ENCODE data around the gene ARHGAP25. TPM values are rescaled to one million over a fixed set of nuclear protein-coding genes. Genes with fewer than 3 reads are reported as not detected.

The ARHGAP25 gene
- total RNA-seq, 2 experiments from 2014 or later, result 68.2 to 68.7 TPM

DNA sequence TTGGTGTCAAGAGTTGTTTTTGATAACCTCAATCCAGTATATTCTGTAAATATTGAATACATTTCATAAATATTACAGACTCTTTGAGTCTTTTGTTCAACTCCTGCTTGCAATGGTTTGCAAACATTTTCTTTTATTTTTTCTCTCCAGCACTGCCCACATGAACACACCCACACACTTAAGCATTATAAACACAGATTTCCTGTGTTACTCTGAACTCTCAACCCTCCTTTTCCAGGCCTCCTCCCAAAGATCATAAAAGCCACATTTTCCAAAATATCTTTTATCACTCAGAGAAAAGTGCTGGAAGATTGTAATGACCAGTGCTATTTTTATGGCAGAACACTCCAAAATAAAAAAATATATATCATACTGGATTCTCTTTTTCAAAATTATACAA, 20.5 kb downstream of the ARHGAP25 start:
- Mint-ChIP-seq H3K27ac (peak overlapping the region; percentile 63), H3K4me1 (ENCODE audit: low read depth) (peaks cover 83% of the 10 kb centered on the region), H3K4me3 (no peak overlapping the region), H3K9me3 (ENCODE audit: insufficient read depth) (peaks cover 12% of the 10 kb centered on the region), H3K27me3 (ENCODE audit: low read depth) (no peaks in the 10 kb centered on the region), H3K36me3 (ENCODE audit: low read depth) (peaks cover 68% of the 10 kb centered on the region)
- DNase-seq (no peak), ATAC-seq (no peak)
- ChIA-PET POLR2A (interaction anchor here (2.9 kb wide), 1 partner anchor 13 kb away, joined by 9 read pairs; no protein-coding TSS in a partner anchor), CTCF (interaction anchor here (1.0 to 12.9 kb wide), 2 partner anchors 14 to 170 kb away, joined by 5 to 448 read pairs; no protein-coding TSS in a partner anchor)

DNA sequence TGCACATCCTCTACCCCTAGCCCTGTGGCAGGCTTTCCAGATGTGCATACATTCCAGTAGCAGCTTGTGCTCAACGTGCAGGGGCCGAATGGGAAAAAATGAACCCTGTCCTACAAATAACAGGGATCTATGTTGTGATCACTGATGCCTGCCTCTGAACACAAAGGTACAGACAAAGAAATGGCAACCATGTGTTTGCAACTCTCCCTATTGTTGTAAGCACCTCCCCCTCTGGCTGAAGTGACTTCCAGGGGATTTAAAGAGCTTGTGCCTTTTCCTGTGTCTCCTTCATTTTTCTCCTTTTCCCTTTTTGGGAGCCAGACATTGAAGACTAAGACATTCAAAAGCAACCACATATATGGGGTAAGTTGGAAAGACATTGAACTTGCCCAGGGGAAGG, 21.6 kb downstream of the ARHGAP25 start:
- H3K9me3 Mint-ChIP-seq (ENCODE audit: insufficient read depth), result peaks cover 12% of the 10 kb centered on the region
- peaks cover 80% of the 10 kb centered on the region for H3K4me1 Mint-ChIP-seq (ENCODE audit: low read depth)
- peaks cover 70% of the 10 kb centered on the region for H3K36me3 Mint-ChIP-seq (ENCODE audit: low read depth)
- ChIA-PET CTCF (interaction anchor here (0.7 to 12.9 kb wide), 10 partner anchors 10 to 293 kb away, joined by 3 to 448 read pairs (median 4); no protein-coding TSS in a partner anchor), POLR2A (interaction anchor here (1.5 to 2.9 kb wide), 4 partner anchors 10 to 152 kb away, joined by 3 to 9 read pairs (median 6); no protein-coding TSS in a partner anchor)
- DNase-seq, result no peak
- ATAC-seq, result no peak
- no peak overlapping the region for H3K27ac Mint-ChIP-seq
- H3K27me3 Mint-ChIP-seq (ENCODE audit: low read depth), result no peaks in the 10 kb centered on the region
- H3K4me3 Mint-ChIP-seq, result no peak overlapping the region

DNA sequence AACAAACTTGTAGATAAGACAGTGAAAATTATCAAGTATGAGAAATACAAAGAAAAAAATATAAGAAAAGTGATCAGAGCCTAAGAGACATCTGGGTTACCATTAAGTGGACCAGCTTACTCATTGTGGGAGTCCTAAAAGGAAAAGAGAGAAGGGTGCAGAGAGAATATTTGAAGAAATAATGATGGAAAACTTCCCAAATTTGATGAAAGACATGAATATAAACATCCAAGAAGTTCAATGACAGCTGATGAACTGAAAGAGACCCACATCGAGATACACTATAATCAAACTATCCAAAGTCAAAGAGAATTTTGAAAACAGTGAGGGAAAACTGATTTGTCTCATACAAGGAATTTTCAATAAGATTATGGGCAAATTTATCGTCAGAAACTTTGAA, 22.5 kb downstream of the ARHGAP25 start:
- no peak for DNase-seq
- H3K4me3 Mint-ChIP-seq, result no peak overlapping the region
- H3K36me3 Mint-ChIP-seq (ENCODE audit: low read depth), result peaks cover 69% of the 10 kb centered on the region
- H3K4me1 Mint-ChIP-seq (ENCODE audit: low read depth), result peaks cover 80% of the 10 kb centered on the region
- no peak overlapping the region for H3K27ac Mint-ChIP-seq
- ATAC-seq, result no peak
- peaks cover 12% of the 10 kb centered on the region for H3K9me3 Mint-ChIP-seq (ENCODE audit: insufficient read depth)
- ChIA-PET POLR2A (interaction anchor here (1.6 to 2.9 kb wide), 3 partner anchors 9 to 152 kb away, joined by 3 to 9 read pairs (median 9); no protein-coding TSS in a partner anchor), CTCF (interaction anchor here (0.8 to 12.9 kb wide), 9 partner anchors 11 to 294 kb away, joined by 3 to 448 read pairs (median 4); partner anchors contain the start of gene ARHGAP25)
- H3K27me3 Mint-ChIP-seq (ENCODE audit: low read depth), result no peaks in the 10 kb centered on the region

DNA sequence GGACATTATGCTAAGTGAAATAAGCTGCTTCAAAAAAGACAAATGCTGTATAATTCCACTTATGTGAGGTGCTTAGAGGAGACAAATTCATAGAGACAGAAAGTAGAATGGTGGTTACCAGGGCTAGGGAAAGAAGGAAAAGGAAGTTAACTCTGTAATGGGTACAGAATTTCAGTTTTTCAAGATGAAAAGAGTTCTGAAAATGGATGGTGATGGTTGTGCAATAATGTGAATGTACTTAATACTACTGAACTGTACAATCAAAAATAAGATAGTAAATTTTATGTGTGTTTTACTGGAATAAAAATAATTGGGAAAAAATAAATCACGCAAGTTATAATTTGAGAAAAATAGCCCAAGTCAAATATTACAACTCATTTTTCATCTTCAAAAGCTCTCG, 27.5 kb downstream of the ARHGAP25 start:
- peaks cover 7% of the 10 kb centered on the region for H3K9me3 Mint-ChIP-seq (ENCODE audit: insufficient read depth)
- CTCF ChIA-PET, result interaction anchor here (1.0 to 16.9 kb wide), 4 partner anchors 9 to 147 kb away, joined by 4 to 448 read pairs (median 23); no protein-coding TSS in a partner anchor
- H3K36me3 Mint-ChIP-seq (ENCODE audit: low read depth), result peaks cover 33% of the 10 kb centered on the region
- no peak for DNase-seq
- POLR2A ChIA-PET, result interaction anchor here (0.7 to 1.5 kb wide), 4 partner anchors 10 to 146 kb away, joined by 3 to 6 read pairs (median 6); no protein-coding TSS in a partner anchor
- ATAC-seq, result no peak
- H3K4me1 Mint-ChIP-seq (ENCODE audit: low read depth), result peaks cover 74% of the 10 kb centered on the region
- peak overlapping the region; percentile 29 for H3K4me3 Mint-ChIP-seq
- H3K27ac Mint-ChIP-seq, result peak overlapping the region; percentile 75
- no peaks in the 10 kb centered on the region for H3K27me3 Mint-ChIP-seq (ENCODE audit: low read depth)

DNA sequence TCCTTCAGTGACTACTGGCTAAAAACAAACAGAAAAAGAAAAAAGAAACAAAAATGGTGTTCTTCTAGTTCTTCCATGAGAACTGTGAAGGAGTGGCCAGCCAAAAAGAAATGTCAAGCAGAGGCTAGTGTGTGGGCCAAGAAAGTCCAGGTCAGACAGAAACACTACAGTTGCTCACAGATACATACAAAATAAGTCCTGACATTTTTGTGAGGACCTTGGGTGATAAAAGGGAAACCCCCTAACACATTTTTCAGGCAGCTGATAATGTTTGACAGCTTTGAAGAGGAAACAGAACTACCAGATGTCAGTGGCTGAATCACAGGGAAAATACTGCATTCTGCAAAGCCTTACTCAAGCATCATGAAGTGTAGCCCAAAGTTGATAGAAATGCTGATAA, 28.1 kb downstream of the ARHGAP25 start:
- peaks cover 78% of the 10 kb centered on the region for H3K4me1 Mint-ChIP-seq (ENCODE audit: low read depth)
- H3K9me3 Mint-ChIP-seq (ENCODE audit: insufficient read depth), result peaks cover 1% of the 10 kb centered on the region
- ChIA-PET POLR2A (interaction anchor here (0.7 to 1.5 kb wide), 4 partner anchors 11 to 145 kb away, joined by 3 to 6 read pairs (median 6); no protein-coding TSS in a partner anchor), CTCF (interaction anchor here (1.0 to 16.9 kb wide), 4 partner anchors 10 to 147 kb away, joined by 4 to 448 read pairs (median 23); no protein-coding TSS in a partner anchor)
- H3K27me3 Mint-ChIP-seq (ENCODE audit: low read depth), result no peaks in the 10 kb centered on the region
- H3K36me3 Mint-ChIP-seq (ENCODE audit: low read depth), result peaks cover 27% of the 10 kb centered on the region
- DNase-seq, result no peak
- peak overlapping the region; percentile 80 for H3K27ac Mint-ChIP-seq
- H3K4me3 Mint-ChIP-seq, result peak overlapping the region; percentile 37
- no peak for ATAC-seq

- ATAC-seq, result no peak
- Mint-ChIP-seq H3K9me3 (ENCODE audit: insufficient read depth) (no peaks in the 10 kb centered on the region), H3K4me1 (ENCODE audit: low read depth) (peaks cover 84% of the 10 kb centered on the region), H3K27me3 (ENCODE audit: low read depth) (no peaks in the 10 kb centered on the region), H3K36me3 (ENCODE audit: low read depth) (peaks cover 21% of the 10 kb centered on the region), H3K27ac (peak overlapping the region; percentile 95), H3K4me3 (peak overlapping the region; percentile 83)
- ChIA-PET POLR2A (interaction anchor here (0.7 to 2.9 kb wide), 13 partner anchors 9 to 298 kb away, joined by 3 to 10 read pairs (median 4); partner anchors contain the start of gene ARHGAP25), CTCF (interaction anchor here (0.7 to 16.9 kb wide), 16 partner anchors 10 to 161 kb away, joined by 3 to 448 read pairs (median 4); partner anchors contain the start of gene ARHGAP25)
- no peak for DNase-seq
These were observed 29.6 kb downstream of the ARHGAP25 start for GRCh38 chr2:68764041-68764805.

DNA sequence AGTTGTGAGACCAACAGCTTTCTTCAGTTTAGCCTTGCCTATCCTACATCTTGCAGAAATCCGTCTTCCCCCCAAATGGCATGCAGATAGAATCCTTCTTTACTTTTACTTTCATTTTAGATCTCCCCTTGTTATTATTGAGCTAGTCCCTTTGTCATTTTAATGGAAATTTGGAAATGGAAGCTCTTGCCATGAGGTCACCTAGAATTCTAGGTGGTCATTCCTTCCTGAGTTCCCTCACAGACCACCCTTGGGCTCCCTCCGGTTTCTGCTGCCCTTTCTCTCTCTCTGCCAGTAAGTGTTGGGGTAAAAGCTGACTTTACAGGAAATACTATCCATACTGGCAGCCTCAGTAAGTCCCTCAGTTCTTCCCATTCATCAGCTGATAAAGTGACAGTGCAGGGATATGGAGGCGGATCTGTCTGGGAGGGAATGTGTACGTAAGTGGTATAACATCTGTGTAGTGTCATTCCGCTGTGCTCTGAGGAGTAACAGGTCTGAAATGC, 30.2 kb downstream of the ARHGAP25 start:
- ChIA-PET POLR2A (interaction anchor here (0.7 to 2.9 kb wide), 9 partner anchors 10 to 143 kb away, joined by 3 to 10 read pairs (median 7); partner anchors contain the start of gene ARHGAP25), CTCF (interaction anchor here (0.8 to 16.9 kb wide), 14 partner anchors 9 to 160 kb away, joined by 3 to 448 read pairs (median 5); no protein-coding TSS in a partner anchor)
- no peak for DNase-seq
- Mint-ChIP-seq H3K36me3 (ENCODE audit: low read depth) (peaks cover 22% of the 10 kb centered on the region), H3K9me3 (ENCODE audit: insufficient read depth) (no peaks in the 10 kb centered on the region), H3K4me3 (peak overlapping the region; percentile 83), H3K4me1 (ENCODE audit: low read depth) (peaks cover 86% of the 10 kb centered on the region), H3K27me3 (ENCODE audit: low read depth) (no peaks in the 10 kb centered on the region), H3K27ac (peak overlapping the region; percentile 95)
- ATAC-seq, result no peak

DNA sequence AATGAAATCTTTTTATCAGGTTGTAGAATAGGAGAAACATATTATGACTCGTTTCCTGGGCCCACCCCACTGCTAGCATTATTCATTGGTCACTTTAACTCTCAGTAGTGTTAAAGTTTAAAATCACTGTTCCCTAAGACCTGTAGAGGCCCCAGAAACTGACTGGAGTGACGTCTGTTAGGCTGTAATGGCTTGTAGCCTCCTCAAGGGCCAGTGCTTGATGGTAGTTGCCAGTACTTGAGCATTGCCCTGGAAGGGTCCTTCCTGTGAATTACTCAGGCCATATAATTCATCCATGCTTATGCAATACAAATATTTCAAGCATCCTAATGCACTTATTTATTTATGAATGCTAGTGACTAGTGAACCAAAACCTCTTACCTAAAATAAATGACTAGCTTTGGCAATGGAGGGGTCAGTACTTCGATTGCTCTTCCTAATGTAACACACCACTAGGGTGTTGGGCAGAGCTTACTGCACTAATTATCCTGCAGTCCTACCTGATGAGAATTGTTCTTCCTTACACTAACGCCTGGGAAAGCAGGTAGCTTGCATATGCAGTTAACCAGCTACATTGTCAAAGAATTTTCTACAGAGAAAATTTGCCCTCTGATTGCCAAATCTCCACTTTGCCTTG, 31.2 kb downstream of the ARHGAP25 start:
- Mint-ChIP-seq H3K9me3 (ENCODE audit: insufficient read depth) (no peaks in the 10 kb centered on the region), H3K4me1 (ENCODE audit: low read depth) (peaks cover 91% of the 10 kb centered on the region), H3K4me3 (peak overlapping the region; percentile 83), H3K27me3 (ENCODE audit: low read depth) (no peaks in the 10 kb centered on the region), H3K36me3 (ENCODE audit: low read depth) (peaks cover 26% of the 10 kb centered on the region), H3K27ac (peak overlapping the region; percentile 97)
- DNase-seq (no peak), ATAC-seq (peak; percentile 6)
- CTCF ChIA-PET, result interaction anchor here (0.8 to 16.9 kb wide), 21 partner anchors 10 to 302 kb away, joined by 3 to 448 read pairs (median 4); partner anchors contain the start of gene ARHGAP25
- POLR2A ChIA-PET, result interaction anchor here (0.6 to 3.2 kb wide), 14 partner anchors 8 to 299 kb away, joined by 3 to 28 read pairs (median 6); partner anchors contain the start of genes APLF, ARHGAP25 and FBXO48

DNA sequence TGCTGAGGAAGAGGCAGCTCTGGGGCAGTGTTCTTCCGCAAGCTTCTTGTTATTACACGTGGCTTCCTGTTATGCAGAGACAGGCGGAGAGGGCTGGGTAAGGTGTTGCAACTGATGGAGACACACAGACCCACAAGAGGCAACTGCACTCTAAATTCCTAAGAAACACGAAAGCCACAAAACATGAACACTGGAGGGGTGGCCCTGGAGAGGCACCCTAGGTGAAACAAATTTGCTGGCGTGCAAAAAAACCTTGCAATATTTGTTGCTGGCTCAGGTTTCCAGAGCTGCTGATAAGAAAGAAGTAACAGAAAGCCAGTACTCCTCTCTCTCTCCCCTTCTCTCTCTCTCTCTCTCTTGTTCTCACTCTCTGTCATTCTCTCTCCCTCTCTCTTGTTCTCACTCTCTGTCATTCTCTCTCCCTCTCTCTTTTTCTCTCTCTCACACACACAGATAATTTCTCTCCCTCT, 31.8 kb downstream of the ARHGAP25 start:
- CTCF ChIA-PET, result interaction anchor here (0.8 to 16.9 kb wide), 21 partner anchors 10 to 303 kb away, joined by 3 to 448 read pairs (median 4); partner anchors contain the start of gene ARHGAP25
- peak overlapping the region; percentile 97 for H3K27ac Mint-ChIP-seq
- ATAC-seq, result peak; percentile 79
- peak; percentile 82 for DNase-seq
- no peaks in the 10 kb centered on the region for H3K9me3 Mint-ChIP-seq (ENCODE audit: insufficient read depth)
- H3K4me1 Mint-ChIP-seq (ENCODE audit: low read depth), result peaks cover 91% of the 10 kb centered on the region
- H3K4me3 Mint-ChIP-seq, result peak overlapping the region; percentile 83
- POLR2A ChIA-PET, result interaction anchor here (0.6 to 3.2 kb wide), 14 partner anchors 9 to 299 kb away, joined by 3 to 28 read pairs (median 6); partner anchors contain the start of genes APLF, ARHGAP25 and FBXO48
- H3K27me3 Mint-ChIP-seq (ENCODE audit: low read depth), result no peaks in the 10 kb centered on the region
- H3K36me3 Mint-ChIP-seq (ENCODE audit: low read depth), result peaks cover 25% of the 10 kb centered on the region

DNA sequence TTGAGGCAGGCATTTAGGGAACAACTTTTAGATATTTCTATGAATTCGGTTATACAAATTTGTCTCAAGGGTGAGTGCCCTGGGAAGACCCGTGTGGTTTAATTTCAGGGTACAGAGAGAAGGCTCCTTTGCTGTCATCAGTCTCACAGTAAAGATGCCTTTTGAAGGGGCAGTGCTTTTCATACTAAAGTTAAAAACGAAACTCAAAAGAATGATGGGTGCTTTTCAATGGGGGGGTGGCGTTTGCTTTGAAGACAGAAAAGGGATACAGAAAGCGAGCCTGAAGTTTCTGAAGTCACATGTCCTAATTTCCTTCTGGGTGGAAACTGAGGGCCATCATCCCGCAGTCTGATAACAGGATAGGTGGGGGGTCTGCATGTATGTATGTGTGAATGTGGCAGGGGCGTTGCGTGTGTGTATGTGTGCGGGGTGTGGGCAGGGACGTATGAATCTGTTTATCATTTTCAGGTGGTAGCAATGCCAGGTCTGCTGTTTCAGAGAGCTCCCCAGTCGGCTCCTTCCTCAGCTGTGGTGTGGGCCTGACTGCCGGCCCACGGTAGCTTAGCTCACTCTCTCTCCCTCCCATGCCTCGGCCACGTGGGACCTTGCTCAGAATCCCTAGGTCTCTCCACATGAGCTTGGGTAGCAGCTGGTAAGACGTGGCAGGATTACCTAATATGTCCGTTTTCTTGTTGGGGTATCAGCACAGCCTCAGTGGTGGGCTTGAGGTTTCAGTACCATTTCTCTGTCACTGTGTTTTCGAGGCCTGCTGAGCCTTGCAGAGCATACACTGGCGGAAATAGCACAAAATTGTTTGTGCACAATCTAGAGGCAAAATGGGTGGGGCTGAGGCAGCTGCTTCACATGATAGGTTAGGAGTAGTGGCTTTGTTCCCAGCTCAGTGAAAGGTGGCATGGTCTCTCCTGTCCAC, 32.7 kb downstream of the ARHGAP25 start:
- Mint-ChIP-seq H3K27ac (peak overlapping the region; percentile 97), H3K9me3 (ENCODE audit: insufficient read depth) (no peaks in the 10 kb centered on the region), H3K36me3 (ENCODE audit: low read depth) (peaks cover 27% of the 10 kb centered on the region), H3K4me3 (peak overlapping the region; percentile 83), H3K27me3 (ENCODE audit: low read depth) (no peaks in the 10 kb centered on the region), H3K4me1 (ENCODE audit: low read depth) (peaks cover 91% of the 10 kb centered on the region)
- DNase-seq, result peak; percentile 73
- CTCF ChIA-PET, result interaction anchor here (0.8 to 16.9 kb wide), 17 partner anchors 10 to 304 kb away, joined by 3 to 448 read pairs (median 4); partner anchors contain the start of genes APLF and FBXO48
- peak; percentile 48 for ATAC-seq
- POLR2A ChIA-PET, result interaction anchor here (0.6 to 3.2 kb wide), 17 partner anchors 8 to 141 kb away, joined by 3 to 28 read pairs (median 5); partner anchors contain the start of gene ARHGAP25

Data from activated CD8-positive, alpha-beta T cell treated with anti-CD3 and anti-CD28 coated beads, Interleukin-2, amount 10 ng/mL, durations not matched to agents 7 days and 5 days (primary cell).